Nasal cavity respiratory epithelium epithelial cell of viscerocranial mucosa (primary cell): ENCODE measurements around the gene KCNRG. TPM values are rescaled to one million over a fixed set of nuclear protein-coding genes. Genes with fewer than 3 reads are reported as not detected.

Experiments used
- total RNA-seq: library from RNA; depleted of rRNA; stranded (reverse); fragments of >200 nt; gene quantifications from 2 replicates; pipeline ENCODE4 v1.2.3, GENCODE V29; 2014

KCNRG gene
- 2.4 and 4.8 TPM in 2 replicates for total RNA-seq

GRCh38 chr13:50015258-50015657 lies at the start of gene KCNRG:
KCNRG (plus strand) TSS chr13:50015444; CDS start chr13:50015494, 50 bp downstream.

GRCh38 chr13:49996951-49997895 lies 18.0 kb upstream of the KCNRG start, which contains the start of gene TRIM13:
TRIM13 (plus strand) TSS chr13:49997042; CDS start chr13:50011941, 14,899 bp downstream.

Other genes starting within 250 kb of the KCNRG start
- 33.8 and 55.0 TPM in 2 replicates for gene KPNA3, start 222.8 kb upstream of the KCNRG start, total RNA-seq
- gene SPRYD7, start 79.1 kb upstream of the KCNRG start, total RNA-seq, result 6.5 and 11.4 TPM in 2 replicates
- gene TRIM13, start 18.4 kb upstream of the KCNRG start, total RNA-seq, result 17.8 and 24.7 TPM in 2 replicates